Lower leg skin (tissue), 4 donors: Measurements from ENCODE around the gene SLC44A4. TPM values are rescaled to one million over a fixed set of nuclear protein-coding genes. Genes with fewer than 3 reads are reported as not detected.
"Not testable (repeated sequence)": the region's sequence is repeated elsewhere in the genome, so short reads cannot be mapped to it uniquely, and the experiment has no call there.

Experiments
- DNase-seq, 2 donors: peaks; one replicate each; pipeline ENCODE4 v3.0.0-alpha.2; 2019; ENCODE audit warnings: low spot score in 2 of 2
- H3K4me3 ChIP-seq: fragments of 200-600 bp; sonication (generic); 2 replicates; pipeline ENCODE4 v1.5.1; 2017; ENCODE audit warnings: mild to moderate bottlenecking, low read depth; ENCODE audit not compliant: poor library complexity, severe bottlenecking
- POLR2A ChIP-seq, 2 donors: fragments of 450-650 bp; IDR thresholded peaks; one replicate each; pipeline ENCODE4 v1.6.1; 2016 to 2017; ENCODE audit warnings: antibody characterized with exemption in 2 of 2, mild to moderate bottlenecking in 1 of 2, moderate library complexity in 1 of 2
- WGBS, 2 donors: methylation state at CpG; one replicate each; pipeline ENCODE4 v1.1.5; 2018; 5-methylcytosine and 5-hydroxymethylcytosine counted together
- intact Hi-C: fragments of 100-400 bp; cut with DNase I; formaldehyde crosslinking; loops from one replicate; pipeline ENCODE4 v1.15.0; 2023; ENCODE audit warnings: low total_unique reads
- total RNA-seq, 4 donors: library from RNA; depleted of rRNA; stranded (reverse); fragments of >200 nt; gene quantifications; one replicate each; pipeline ENCODE4 v1.1.0, GENCODE V29; 2016
- TF ChIP-seq, protein P1 (sequence below), 3 donors: fragments of 450-650 bp; IDR thresholded peaks; one replicate each; pipeline ENCODE4 v1.5.1; 2016; ENCODE audit warnings: antibody characterized with exemption in 3 of 3, mild to moderate bottlenecking in 3 of 3, moderate library complexity in 2 of 3

SLC44A4 gene
- total RNA-seq, 4 donors from 2014 or later: 1.6 to 5.2 (median 3.2) TPM

DNA sequence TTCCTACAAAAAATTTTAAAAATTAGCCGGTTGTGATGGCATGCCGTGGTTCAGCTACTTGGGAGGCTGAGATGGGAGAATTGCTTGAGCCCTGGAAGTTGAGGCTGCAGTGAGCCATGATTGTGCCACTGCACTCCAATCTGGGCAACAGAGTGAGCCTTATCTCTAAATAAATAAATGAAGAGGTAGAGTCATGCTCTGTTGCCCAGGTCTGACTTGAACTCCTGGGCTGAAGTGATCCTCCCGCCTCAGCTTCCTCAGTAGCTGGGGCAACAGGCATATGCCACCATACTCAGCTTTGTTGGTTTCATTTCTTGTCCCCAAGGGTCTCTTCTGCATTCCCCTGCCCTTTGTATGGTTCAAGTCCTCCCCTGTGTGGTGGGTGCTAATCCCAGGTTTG, 34.3 kb downstream of the SLC44A4 start:
- no peak overlapping the region for H3K4me3 ChIP-seq
- DNase-seq: no peak
- intact Hi-C loops: no loop called here
- 91 to 100% methylated on average over 3 of the region's 3 CpGs for WGBS, 2 donors
- TF ChIP-seq, protein P1, sequence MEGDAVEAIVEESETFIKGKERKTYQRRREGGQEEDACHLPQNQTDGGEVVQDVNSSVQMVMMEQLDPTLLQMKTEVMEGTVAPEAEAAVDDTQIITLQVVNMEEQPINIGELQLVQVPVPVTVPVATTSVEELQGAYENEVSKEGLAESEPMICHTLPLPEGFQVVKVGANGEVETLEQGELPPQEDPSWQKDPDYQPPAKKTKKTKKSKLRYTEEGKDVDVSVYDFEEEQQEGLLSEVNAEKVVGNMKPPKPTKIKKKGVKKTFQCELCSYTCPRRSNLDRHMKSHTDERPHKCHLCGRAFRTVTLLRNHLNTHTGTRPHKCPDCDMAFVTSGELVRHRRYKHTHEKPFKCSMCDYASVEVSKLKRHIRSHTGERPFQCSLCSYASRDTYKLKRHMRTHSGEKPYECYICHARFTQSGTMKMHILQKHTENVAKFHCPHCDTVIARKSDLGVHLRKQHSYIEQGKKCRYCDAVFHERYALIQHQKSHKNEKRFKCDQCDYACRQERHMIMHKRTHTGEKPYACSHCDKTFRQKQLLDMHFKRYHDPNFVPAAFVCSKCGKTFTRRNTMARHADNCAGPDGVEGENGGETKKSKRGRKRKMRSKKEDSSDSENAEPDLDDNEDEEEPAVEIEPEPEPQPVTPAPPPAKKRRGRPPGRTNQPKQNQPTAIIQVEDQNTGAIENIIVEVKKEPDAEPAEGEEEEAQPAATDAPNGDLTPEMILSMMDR (IDR thresholded peaks at IDR 0.05): no peak
- TF ChIP-seq POLR2A (IDR thresholded peaks at IDR 0.05): no peak

DNA sequence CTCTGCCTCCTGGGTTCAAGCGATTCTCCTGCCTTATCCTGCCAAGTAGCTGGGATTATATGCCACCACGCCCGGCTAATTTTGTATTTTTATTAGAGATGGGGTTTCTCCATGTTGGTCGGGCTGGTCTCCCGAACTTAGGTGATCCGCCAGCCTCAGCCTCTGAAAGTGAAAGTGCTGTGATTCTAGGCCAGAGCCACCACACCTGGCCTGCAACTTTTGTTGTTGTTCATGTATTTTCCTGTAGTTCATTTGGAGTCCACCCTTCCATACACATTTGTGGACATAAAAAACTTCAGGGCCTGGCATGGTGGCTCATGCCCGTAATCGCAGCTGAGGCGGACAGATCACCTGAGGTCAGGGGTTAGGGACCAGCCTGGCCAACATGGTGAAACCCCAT, 36.7 kb downstream of the SLC44A4 start:
- no peak for DNase-seq
- 75 to 80% methylated on average over 9 of the region's 9 CpGs for WGBS, 2 donors
- no peak for TF ChIP-seq POLR2A (IDR thresholded peaks at IDR 0.05)
- TF ChIP-seq, protein P1 (IDR thresholded peaks at IDR 0.05): no peak
- H3K4me3 ChIP-seq: no peak overlapping the region
- intact Hi-C loops: no loop called here

DNA sequence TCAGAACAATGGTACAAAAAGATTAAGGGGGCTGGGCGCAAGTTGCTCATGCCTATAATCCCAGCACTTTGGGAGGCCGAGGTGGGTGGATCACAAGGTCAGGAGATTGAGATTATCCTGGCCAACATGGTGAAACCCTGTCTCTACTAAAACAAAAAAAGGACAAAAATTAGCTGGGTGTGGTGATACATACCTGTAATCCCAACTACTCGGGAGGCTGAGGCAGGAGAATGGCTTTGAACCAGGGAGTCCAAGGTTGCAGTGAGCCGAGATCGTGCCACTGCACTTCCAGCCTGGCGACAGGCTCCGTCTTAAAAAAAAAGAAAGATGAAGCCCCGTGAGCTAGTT, 39.0 kb downstream of the SLC44A4 start:
- H3K4me3 ChIP-seq, DNase-seq, intact Hi-C loops: not testable (repeated sequence)
- 86 to 90% methylated on average over 8 of the region's 8 CpGs for WGBS, 2 donors

DNA sequence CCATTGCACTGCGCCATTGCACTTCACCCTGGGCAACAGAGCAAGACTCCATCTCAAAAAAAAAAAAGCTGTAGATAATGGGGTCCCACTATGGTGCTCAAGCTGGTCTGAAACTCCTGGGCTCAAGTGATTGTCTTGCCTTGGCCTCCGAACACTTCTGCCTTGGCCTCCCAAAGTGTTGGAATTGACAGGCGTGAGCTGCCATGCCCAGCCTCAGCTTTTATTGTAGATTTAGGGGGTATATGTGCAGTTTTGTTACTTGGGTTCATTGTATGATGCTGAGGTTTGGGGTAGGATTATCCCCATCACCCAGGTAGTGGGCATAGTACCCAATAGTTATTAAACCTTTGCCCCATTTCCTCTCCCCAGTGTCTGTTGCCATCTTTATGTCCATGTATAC, 39.8 kb downstream of the SLC44A4 start:
- intact Hi-C loops: no loop called here
- no peak overlapping the region for H3K4me3 ChIP-seq
- TF ChIP-seq POLR2A (IDR thresholded peaks at IDR 0.05): no peak
- TF ChIP-seq, protein P1 (IDR thresholded peaks at IDR 0.05): no peak
- 96 to 97% methylated on average over 3 of the region's 3 CpGs for WGBS, 2 donors
- no peak for DNase-seq

DNA sequence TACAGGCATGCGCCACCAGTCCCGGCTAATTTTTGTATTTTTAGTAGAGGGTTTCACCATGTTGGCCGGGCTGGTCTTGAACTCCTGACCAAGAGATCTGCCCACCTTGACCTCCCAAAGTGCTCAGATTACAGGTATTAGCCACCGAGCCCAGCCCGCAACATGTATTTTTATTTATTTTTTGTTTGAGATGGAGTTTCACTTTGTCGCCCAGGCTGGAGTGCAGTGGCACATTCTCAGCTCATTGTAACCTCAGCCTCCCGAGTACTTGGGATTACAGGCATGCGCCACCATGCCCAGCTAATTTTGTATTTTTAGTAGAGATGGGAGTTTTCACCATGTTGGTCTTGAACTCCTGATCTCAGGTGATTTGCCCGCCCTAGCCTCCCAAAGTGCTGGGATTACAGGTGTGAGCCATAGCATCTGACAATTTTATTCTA, 40.7 kb downstream of the SLC44A4 start:
- H3K4me3 ChIP-seq, intact Hi-C loops, DNase-seq: not testable (repeated sequence)
- WGBS, 2 donors: 92 to 93% methylated on average over 9 of the region's 9 CpGs

DNA sequence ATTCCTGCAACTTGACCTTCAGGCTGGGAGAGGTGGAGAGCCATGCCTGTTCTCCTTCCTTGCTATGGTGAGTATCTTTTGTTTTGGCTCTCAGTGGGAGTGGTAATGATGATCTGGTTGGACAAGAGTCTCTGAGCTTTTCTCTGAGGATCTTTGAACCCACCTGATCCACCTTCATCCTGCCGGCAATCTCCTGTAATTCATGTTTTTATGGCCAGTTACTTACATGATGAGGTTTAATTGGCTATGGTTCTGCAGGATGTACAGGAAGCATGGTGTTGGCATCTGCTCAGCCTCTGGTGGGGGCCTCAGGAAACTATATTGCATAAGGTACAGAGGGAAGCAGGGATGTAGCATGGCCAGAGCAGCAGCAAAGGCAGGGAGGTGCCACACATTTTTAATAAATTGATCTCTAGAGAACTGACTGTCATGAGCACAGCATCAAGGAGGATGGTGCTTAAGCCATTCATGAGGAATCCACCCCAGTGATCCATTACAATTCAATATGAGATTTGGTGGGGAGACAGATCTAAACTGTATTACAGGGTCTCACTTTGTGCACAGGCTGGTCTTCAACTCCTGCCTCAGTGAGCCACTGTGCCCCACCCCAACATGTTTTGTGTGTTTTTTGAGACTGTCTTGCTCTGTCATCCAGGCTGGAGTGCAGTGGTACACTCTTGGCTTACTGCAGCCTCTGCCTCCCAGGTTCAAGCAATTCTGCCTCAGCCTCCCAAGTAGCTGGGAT, 41.3 kb downstream of the SLC44A4 start:
- no peak for DNase-seq
- peak overlapping the region; percentile 18 for H3K4me3 ChIP-seq
- intact Hi-C loops: no loop called here
- TF ChIP-seq POLR2A (IDR thresholded peaks at IDR 0.05): no peak
- TF ChIP-seq, protein P1 (IDR thresholded peaks at IDR 0.05): no peak
- 23% methylated on average over 1 of the region's 1 CpG for WGBS, 2 donors
